Adrenal gland (tissue), 5 donors: Measurements from ENCODE around the gene HES5.

Experiments
- POLR2A ChIP-seq, 2 donors: fragments of 450-650 bp; IDR thresholded peaks; one replicate each; pipeline ENCODE4 v1.6.1; 2017; ENCODE audit warnings: antibody characterized with exemption in 2 of 2, mild to moderate bottlenecking in 2 of 2, moderate library complexity in 1 of 2
- TF ChIP-seq, protein P1 (sequence below), 6 experiments: fragments of 450-650 bp in 4 of 6; fragments of 200-600 bp in 2 of 6; sonication (generic) in 1 of 6; IDR thresholded peaks; 1 replicate in 5 of 6; 2 replicates in 1 of 6; pipeline versions ENCODE4 v1.5.1 to v1.8.0; 2016 to 2021; ENCODE audit warnings: antibody characterized with exemption in 6 of 6, mild to moderate bottlenecking in 2 of 6, moderate library complexity in 1 of 6
- donor health status: DM: no; HTN: no; CAD: no.

DNA sequence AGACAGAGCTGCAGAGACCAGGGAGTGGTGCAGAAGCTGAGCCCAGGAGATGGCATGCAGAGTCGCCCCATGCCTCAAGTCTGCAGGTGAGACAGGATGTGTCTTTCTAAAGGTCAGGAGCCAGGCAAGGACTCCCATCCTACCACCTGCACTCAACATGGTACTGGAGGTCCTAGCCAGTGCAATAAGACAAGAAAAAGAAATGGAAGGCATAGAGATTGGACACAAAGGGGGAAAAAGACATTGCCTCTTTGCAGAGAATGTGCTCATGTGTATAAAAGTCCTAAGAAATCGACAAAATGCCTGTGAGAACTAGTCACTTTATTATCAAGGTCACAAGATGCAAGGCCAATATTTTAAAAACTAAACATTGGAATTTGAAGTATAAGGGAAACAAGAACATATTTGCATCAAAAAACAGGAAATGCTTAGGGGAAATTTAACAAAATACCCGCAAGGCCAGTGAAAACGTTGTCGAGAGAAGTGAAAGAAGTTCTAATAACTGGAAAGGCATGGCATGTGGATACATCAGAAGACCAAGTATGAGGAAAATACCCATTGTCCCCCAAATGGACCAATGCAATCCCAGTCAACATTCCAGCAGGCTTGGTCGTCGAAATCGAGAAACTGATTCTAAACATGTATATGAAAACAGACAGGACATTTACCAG, 43.3 kb upstream of the HES5 start:
- TF ChIP-seq, protein P1, sequence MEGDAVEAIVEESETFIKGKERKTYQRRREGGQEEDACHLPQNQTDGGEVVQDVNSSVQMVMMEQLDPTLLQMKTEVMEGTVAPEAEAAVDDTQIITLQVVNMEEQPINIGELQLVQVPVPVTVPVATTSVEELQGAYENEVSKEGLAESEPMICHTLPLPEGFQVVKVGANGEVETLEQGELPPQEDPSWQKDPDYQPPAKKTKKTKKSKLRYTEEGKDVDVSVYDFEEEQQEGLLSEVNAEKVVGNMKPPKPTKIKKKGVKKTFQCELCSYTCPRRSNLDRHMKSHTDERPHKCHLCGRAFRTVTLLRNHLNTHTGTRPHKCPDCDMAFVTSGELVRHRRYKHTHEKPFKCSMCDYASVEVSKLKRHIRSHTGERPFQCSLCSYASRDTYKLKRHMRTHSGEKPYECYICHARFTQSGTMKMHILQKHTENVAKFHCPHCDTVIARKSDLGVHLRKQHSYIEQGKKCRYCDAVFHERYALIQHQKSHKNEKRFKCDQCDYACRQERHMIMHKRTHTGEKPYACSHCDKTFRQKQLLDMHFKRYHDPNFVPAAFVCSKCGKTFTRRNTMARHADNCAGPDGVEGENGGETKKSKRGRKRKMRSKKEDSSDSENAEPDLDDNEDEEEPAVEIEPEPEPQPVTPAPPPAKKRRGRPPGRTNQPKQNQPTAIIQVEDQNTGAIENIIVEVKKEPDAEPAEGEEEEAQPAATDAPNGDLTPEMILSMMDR (IDR thresholded peaks at IDR 0.05): no peak
- TF ChIP-seq POLR2A (IDR thresholded peaks at IDR 0.05): no peak
